Measurements from ENCODE around the gene ZBTB17. TPM values are rescaled to one million over a fixed set of nuclear protein-coding genes. Genes with fewer than 3 reads are reported as not detected.

Gene ZBTB17
- total RNA-seq, 1 donor from 2014 or later = 42.2 TPM

GRCh38 chr1:15962176-15962575 lies 13.7 kb downstream of the ZBTB17 start:
- no peak overlapping the region for H3K4me3 Mint-ChIP-seq
- no peak for TF ChIP-seq CTCF (conservative IDR thresholded peaks at IDR 0.05)
- peaks cover 50% of the 10 kb centered on the region for H3K4me1 Mint-ChIP-seq (ENCODE audit: unreplicated experiment)
- H3K36me3 Mint-ChIP-seq = peaks cover 10% of the 10 kb centered on the region
- H3K9me3 Mint-ChIP-seq = no peaks in the 10 kb centered on the region
- H3K27me3 Mint-ChIP-seq = no peaks in the 10 kb centered on the region
- no peak overlapping the region for H3K27ac Mint-ChIP-seq
- no peak for DNase-seq (ENCODE audit: extremely low spot score, unreplicated experiment)

GRCh38 chr1:15961492-15961891 lies 14.4 kb downstream of the ZBTB17 start:
- Mint-ChIP-seq H3K9me3 (no peaks in the 10 kb centered on the region), H3K4me3 (no peak overlapping the region), H3K4me1 (ENCODE audit: unreplicated experiment) (peaks cover 53% of the 10 kb centered on the region), H3K27me3 (no peaks in the 10 kb centered on the region), H3K27ac (no peak overlapping the region), H3K36me3 (peaks cover 11% of the 10 kb centered on the region)
- DNase-seq (ENCODE audit: extremely low spot score, unreplicated experiment) = no peak
- TF ChIP-seq CTCF (conservative IDR thresholded peaks at IDR 0.05) = no peak

GRCh38 chr1:15960808-15961207 lies 15.1 kb downstream of the ZBTB17 start:
- Mint-ChIP-seq H3K27ac (no peak overlapping the region), H3K27me3 (no peaks in the 10 kb centered on the region), H3K4me3 (no peak overlapping the region), H3K9me3 (no peaks in the 10 kb centered on the region), H3K36me3 (peaks cover 16% of the 10 kb centered on the region), H3K4me1 (ENCODE audit: unreplicated experiment) (peaks cover 56% of the 10 kb centered on the region)
- TF ChIP-seq CTCF (conservative IDR thresholded peaks at IDR 0.05) = no peak
- DNase-seq (ENCODE audit: extremely low spot score, unreplicated experiment) = no peak

- Mint-ChIP-seq H3K4me3 (no peak overlapping the region), H3K27ac (no peak overlapping the region), H3K4me1 (ENCODE audit: unreplicated experiment) (peaks cover 56% of the 10 kb centered on the region), H3K9me3 (no peaks in the 10 kb centered on the region), H3K36me3 (peaks cover 8% of the 10 kb centered on the region), H3K27me3 (no peaks in the 10 kb centered on the region)
- TF ChIP-seq CTCF (conservative IDR thresholded peaks at IDR 0.05) = no peak
- DNase-seq (ENCODE audit: extremely low spot score, unreplicated experiment) = no peak
Measured at GRCh38 chr1:15959827-15960446, 16.0 kb downstream of the ZBTB17 start.

GRCh38 chr1:15959424-15959823 lies 16.5 kb downstream of the ZBTB17 start:
- no peaks in the 10 kb centered on the region for H3K9me3 Mint-ChIP-seq
- H3K36me3 Mint-ChIP-seq = peaks cover 8% of the 10 kb centered on the region
- no peak overlapping the region for H3K4me3 Mint-ChIP-seq
- no peak for DNase-seq (ENCODE audit: extremely low spot score, unreplicated experiment)
- H3K4me1 Mint-ChIP-seq (ENCODE audit: unreplicated experiment) = peaks cover 54% of the 10 kb centered on the region
- TF ChIP-seq CTCF (conservative IDR thresholded peaks at IDR 0.05) = no peak
- no peak overlapping the region for H3K27ac Mint-ChIP-seq
- H3K27me3 Mint-ChIP-seq = no peaks in the 10 kb centered on the region

- DNase-seq (ENCODE audit: extremely low spot score, unreplicated experiment) = no peak
- H3K9me3 Mint-ChIP-seq = no peaks in the 10 kb centered on the region
- H3K4me1 Mint-ChIP-seq (ENCODE audit: unreplicated experiment) = peaks cover 58% of the 10 kb centered on the region
- H3K4me3 Mint-ChIP-seq = no peak overlapping the region
- no peak overlapping the region for H3K27ac Mint-ChIP-seq
- H3K27me3 Mint-ChIP-seq = no peaks in the 10 kb centered on the region
- peaks cover 8% of the 10 kb centered on the region for H3K36me3 Mint-ChIP-seq
- no peak for TF ChIP-seq CTCF (conservative IDR thresholded peaks at IDR 0.05)
Measured at GRCh38 chr1:15958793-15959192, 17.1 kb downstream of the ZBTB17 start.

Data from type B pancreatic cell (in vitro differentiated cells).